HUES64 (cell line): ENCODE measurements around the gene TRIM52.

Experiments
- H3K27ac ChIP-seq: 2 replicates; pipeline ENCODE4 v1.7.0; 2013; ENCODE audit warnings: low read depth, low read length, inconsistent platforms
- H3K27me3 ChIP-seq: 2 replicates; pipeline ENCODE4 v1.6.1; 2013; ENCODE audit warnings: mild to moderate bottlenecking, low read length; ENCODE audit not compliant: insufficient read depth
- H3K36me3 ChIP-seq: 2 replicates; pipeline ENCODE4 v1.6.1; 2013; ENCODE audit warnings: mild to moderate bottlenecking, low read length; ENCODE audit not compliant: insufficient read depth
- H3K4me1 ChIP-seq: 2 replicates; pipeline ENCODE4 v1.6.1; 2013; ENCODE audit warnings: mild to moderate bottlenecking, low read length, moderate library complexity; ENCODE audit not compliant: insufficient read depth
- H3K4me3 ChIP-seq: 2 replicates; pipeline ENCODE4 v1.5.1; 2013; ENCODE audit warnings: mild to moderate bottlenecking, low read length, moderate library complexity
- H3K9ac ChIP-seq: 2 replicates; pipeline ENCODE4 v1.6.1; 2013; ENCODE audit warnings: mild to moderate bottlenecking, low read depth, low read length
- H3K9me3 ChIP-seq: 2 replicates; pipeline ENCODE4 v1.6.1; 2013; ENCODE audit warnings: low read depth, low read length; ENCODE audit not compliant: insufficient read depth
- WGBS: fragments of 150-250, 120-280 bp; methylation state at CpG from one replicate; pipeline ENCODE4 v1.1.7; 2013; ENCODE audit warnings: missing lambda C conversion rate; 5-methylcytosine and 5-hydroxymethylcytosine counted together

TRIM52 gene

DNA sequence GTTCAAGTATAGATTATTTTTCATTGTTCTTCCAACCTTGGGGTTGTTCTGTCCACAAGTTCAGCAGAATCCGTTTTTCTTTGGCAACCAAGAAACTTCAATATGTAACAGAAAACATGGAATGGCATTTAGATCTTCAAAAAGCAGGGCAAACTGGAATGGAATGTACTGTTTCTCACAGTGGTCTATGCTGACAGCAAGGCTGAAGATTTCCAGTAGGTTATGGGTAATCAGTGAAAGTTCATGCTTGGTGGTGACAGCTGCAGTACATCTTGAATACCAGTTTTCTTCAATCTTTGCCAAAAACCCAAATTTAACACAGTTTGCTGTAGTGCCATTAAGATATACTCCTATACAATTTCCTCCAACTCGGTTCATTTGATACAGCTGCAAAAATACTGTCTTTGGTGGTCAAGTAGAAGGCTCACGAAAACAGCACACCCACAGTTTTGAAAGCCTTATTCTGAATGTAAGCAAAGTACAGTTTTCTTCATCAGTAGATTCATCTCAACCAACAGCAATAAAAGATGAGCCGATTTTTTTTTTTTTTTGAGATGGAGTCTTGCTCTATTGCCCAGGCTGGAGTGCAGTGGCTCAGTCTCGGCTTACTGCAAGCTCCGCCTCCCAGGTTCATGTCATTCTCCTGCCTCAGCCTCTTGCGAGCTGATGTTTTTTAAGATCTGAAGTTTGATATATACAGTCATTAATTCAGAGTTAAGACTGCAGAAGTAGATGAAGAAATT is 4.9 kb downstream of the TRIM52 start:
- H3K4me3 ChIP-seq, result no peak overlapping the region
- no peak overlapping the region for H3K9ac ChIP-seq
- no peaks in the 10 kb centered on the region for H3K9me3 ChIP-seq
- peaks cover 51% of the 10 kb centered on the region for H3K36me3 ChIP-seq
- no peaks in the 10 kb centered on the region for H3K27me3 ChIP-seq
- no peak overlapping the region for H3K27ac ChIP-seq
- H3K4me1 ChIP-seq, result peaks cover 10% of the 10 kb centered on the region
- WGBS, result 94% methylated on average over 7 of the region's 7 CpGs

DNA sequence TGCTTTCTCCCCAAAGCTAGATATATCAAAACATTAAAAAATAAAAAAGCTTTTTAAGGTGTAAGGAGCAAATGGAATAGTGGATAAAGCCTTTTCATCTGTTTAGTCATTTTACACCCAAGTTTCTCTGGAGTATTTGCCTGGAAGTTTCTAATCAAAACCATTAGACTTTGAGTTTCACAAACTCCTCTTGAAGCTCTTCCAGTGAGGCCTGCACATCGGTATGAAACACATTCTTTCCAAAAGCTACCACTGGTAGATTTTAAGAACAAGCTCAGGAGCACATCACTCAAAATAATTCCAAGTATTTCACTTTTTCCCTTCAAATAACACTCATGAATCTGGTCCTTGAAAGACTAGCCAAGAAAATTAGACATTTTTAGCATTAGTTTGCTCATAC is 5.7 kb downstream of the TRIM52 start:
- Histone ChIP-seq H3K9ac (no peak overlapping the region), H3K4me3 (no peak overlapping the region), H3K27me3 (no peaks in the 10 kb centered on the region), H3K4me1 (peaks cover 10% of the 10 kb centered on the region), H3K27ac (no peak overlapping the region), H3K36me3 (peaks cover 57% of the 10 kb centered on the region), H3K9me3 (no peaks in the 10 kb centered on the region)
- 95% methylated on average over 1 of the region's 1 CpG for WGBS

DNA sequence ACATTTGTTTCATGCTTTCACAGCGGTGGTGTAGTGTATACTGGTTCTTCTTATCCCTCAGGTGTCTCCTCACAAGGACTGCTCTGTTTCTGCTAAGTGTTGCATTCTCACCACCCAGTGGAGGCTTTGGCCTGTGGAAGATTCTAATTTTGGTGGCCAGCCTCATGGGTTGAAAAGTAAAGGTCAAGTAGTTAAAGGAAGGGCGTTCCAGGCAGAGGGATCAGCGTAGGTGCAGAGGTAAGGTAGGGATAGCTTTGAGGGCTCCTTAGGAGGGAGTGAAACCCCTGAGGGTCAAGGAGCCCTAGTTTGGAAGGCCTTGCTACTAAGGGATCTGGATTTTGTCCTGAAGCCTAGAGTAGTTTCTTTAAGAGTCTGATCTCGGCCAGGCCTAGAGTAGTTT is 12.7 kb downstream of the TRIM52 start:
- no peaks in the 10 kb centered on the region for H3K27me3 ChIP-seq
- 0 out of 2 replicates have a peak, but pooled peaks cover 15% of the 10 kb centered on the region for H3K4me1 ChIP-seq
- H3K9me3 ChIP-seq, result no peaks in the 10 kb centered on the region
- peaks cover 42% of the 10 kb centered on the region for H3K36me3 ChIP-seq
- no peak overlapping the region for H3K27ac ChIP-seq
- H3K9ac ChIP-seq, result peak overlapping the region; percentile 65
- 76% methylated on average over 4 of the region's 4 CpGs for WGBS
- peak overlapping the region; percentile 77 for H3K4me3 ChIP-seq

DNA sequence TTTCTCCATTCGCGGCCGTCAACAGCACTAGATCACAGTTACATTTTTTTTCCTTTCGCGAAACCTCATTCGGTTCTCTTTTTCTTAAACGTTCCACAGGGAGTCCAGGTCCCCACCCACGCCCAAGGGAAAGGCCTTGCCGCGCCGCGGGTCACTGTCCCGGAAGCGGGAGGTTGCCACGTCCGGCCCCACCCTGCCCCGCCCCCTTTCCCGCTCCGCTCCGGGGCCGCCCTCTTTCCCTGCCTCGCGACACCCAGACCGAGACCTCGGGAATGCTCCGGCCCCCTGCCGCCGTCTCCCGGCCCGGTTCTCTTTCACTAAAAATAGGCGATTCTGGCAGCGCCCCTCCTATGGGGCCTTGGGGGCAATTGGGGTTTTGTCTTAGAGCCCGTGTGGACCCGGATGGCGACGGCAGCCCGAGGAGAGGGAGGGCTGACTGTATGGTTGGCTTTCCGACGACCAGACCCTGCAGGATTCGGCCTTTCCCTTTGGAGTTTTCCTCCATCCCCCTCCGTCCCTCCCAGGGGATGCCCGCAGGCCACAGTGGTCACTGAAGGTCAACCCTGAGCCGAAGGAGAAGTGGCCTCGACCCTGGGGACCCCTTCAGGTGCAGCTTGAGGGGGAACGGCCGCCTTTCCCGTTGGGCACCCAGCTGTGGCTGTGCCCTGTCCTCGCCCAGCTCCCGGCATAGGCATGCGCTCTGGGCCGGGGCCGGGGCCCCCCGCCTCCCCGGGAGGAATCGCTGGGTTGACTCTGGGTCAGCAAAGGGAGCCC is 14.5 kb downstream of the TRIM52 start:
- Histone ChIP-seq H3K4me3 (peak overlapping the region; percentile 77), H3K9ac (peak overlapping the region; percentile 99), H3K36me3 (peaks cover 43% of the 10 kb centered on the region), H3K27ac (peak overlapping the region; percentile 94), H3K9me3 (no peaks in the 10 kb centered on the region), H3K4me1 (peaks cover 23% of the 10 kb centered on the region; the same call in 1 of the 2 replicates), H3K27me3 (no peaks in the 10 kb centered on the region)
- WGBS, result 0% methylated on average over 55 of the region's 55 CpGs

DNA sequence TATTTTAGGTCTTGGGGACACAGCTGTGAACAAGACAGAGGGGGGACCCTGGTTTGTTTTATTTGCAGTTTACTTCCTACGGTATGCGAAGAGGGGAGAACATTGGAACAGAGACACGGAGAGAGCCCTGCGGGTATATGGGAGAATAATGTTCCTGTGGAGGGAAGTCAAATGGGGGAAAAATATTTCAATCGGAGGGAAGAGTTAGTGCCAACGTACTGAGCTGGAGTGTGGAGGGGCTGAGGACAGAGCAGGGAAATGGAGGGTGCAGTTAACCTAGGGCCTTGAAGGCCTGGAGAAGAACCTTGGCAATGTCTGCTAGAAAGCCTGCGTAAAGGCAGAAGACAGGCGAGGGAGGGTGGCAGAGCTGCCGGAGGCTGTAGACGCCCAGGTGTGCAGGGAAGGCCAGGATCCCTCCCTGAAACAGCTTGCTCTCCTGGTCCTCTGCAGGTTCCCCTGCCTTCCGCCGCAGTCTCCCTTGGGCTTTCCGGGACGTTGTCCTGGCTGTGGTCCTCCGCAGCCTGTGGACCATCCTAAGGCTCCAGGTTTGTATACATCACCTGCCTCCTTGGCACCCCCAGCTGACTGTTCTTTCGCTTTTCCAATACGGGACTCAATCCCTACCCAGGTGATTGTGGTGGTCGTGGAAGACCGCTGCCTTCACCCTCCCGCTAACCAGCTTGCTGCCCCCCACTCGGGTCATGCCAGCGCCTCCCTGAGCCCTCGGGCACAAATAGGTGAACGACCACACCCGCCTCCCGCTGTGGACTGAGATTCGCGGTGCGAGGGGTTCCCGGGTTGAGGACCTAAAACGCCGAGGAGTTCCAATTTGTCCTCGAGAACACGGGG is 15.3 kb downstream of the TRIM52 start:
- H3K27ac ChIP-seq, result peak overlapping the region; percentile 79
- no peaks in the 10 kb centered on the region for H3K27me3 ChIP-seq
- peak overlapping the region; percentile 77 for H3K4me3 ChIP-seq
- H3K36me3 ChIP-seq, result peaks cover 47% of the 10 kb centered on the region
- no peaks in the 10 kb centered on the region for H3K9me3 ChIP-seq
- peak overlapping the region; percentile 99 for H3K9ac ChIP-seq
- 22% methylated on average over 34 of the region's 34 CpGs for WGBS
- H3K4me1 ChIP-seq, result peaks cover 23% of the 10 kb centered on the region; the same call in 1 of the 2 replicates

DNA sequence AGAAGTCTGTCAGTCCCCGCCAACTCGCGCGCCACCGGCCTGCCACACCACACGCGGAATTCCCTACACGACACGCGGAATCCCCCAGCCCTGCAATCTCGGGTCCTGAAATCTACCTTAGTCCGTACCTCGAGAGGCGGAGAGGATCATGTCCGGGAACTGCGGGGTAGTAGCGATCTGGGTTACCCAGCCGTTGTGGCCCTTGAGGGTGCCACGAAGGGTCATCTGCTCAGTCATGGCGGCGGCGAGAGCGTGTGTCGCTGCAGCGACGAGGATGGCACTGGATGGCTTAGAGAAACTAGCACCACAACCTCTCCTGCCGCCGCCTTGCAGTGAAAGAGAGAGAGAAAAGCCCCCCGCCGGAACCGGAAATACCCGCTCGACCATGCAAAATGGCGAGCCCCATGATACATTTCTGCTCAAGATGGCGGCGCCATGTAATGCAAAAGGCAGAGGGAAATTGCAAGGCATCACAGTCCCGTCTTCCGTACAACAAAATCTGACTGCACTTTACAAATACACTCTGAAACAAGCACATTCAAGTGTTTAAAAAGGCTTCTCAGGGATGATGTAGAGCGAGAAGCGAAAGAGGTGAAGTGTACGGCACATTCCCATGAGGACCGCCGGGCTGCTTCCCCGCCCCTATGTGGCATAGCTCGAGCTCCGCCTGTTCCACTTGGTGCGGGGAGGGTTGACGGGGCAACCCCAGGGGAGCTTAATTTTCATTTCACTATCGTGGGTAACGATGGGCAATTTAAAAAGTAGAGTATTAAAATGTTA is 17.2 kb downstream of the TRIM52 start, which contains the start of gene RACK1:
Gene RACK1, minus strand, starts transcription at position 343 of the 780 bp plus-strand sequence. Its CDS starts 106 bp downstream, at position 237.
- H3K9ac ChIP-seq, result peak within 1 kb of the TSS; percentile 99
- under 1% methylated on average over 50 of the region's 50 CpGs for WGBS
- no peaks in the 10 kb centered on the region for H3K27me3 ChIP-seq
- H3K4me1 ChIP-seq, result peaks cover 18% of the 10 kb centered on the region; the same call in 1 of the 2 replicates
- no peaks in the 10 kb centered on the region for H3K9me3 ChIP-seq
- peak within 1 kb of the TSS; percentile 92 for H3K27ac ChIP-seq
- peaks cover 50% of the 10 kb centered on the region for H3K36me3 ChIP-seq
- peak within 1 kb of the TSS; percentile 77 for H3K4me3 ChIP-seq

DNA sequence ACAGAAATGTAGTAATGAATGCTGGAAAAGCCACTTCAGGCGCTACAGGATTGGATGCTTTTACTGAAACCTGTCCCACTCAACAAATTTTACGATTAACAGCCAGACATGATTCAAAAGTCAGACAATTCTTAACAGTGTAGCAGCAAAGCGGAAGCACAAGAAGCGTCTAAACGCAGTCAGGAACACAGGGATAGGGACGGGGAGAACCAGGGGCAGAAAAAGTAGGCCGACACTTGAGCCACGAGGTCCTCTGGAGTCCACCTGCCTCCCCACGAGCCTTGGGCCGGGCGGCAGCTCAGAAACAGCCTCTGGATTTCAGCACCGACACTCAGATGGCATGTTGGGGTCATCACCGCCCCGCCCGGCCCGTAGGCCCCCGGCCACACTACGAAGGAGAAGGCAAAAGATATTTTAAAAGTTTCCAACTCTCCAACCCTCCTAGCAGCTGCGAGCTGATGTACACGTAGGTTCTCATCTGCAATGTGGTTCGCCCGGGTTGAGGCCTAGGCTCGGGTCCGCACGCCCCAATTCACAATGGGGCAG is 17.9 kb downstream of the TRIM52 start:
- Histone ChIP-seq H3K9me3 (no peaks in the 10 kb centered on the region), H3K9ac (peak overlapping the region; percentile 99), H3K27ac (peak overlapping the region; percentile 92), H3K36me3 (peaks cover 54% of the 10 kb centered on the region), H3K27me3 (no peaks in the 10 kb centered on the region), H3K4me3 (peak overlapping the region; percentile 77), H3K4me1 (peaks cover 16% of the 10 kb centered on the region; the same call in 1 of the 2 replicates)
- WGBS, result under 1% methylated on average over 25 of the region's 25 CpGs

DNA sequence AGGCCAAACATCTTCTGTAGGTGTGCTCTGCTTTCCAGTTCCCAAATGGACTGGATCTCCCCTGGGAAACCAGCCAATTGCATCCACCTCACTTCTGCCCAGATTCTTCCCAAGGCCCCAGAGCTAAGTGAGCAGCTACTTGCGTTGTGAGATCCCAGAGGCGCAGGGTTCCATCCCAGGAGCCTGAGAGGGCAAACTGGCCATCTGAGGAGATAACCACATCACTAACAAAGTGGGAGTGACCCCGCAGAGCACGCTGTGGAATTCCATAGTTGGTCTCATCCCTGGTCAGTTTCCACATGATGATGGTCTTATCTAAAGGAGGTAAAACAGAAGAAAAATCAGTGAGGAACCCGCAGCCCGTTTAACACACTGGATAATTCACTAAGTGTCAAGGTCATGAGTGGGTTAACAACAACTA is 18.9 kb downstream of the TRIM52 start:
- Histone ChIP-seq H3K9me3 (no peaks in the 10 kb centered on the region), H3K27ac (peak overlapping the region; percentile 92), H3K36me3 (peaks cover 61% of the 10 kb centered on the region), H3K27me3 (no peaks in the 10 kb centered on the region), H3K4me3 (peak overlapping the region; percentile 77), H3K9ac (peak overlapping the region; percentile 99), H3K4me1 (peaks cover 14% of the 10 kb centered on the region; the same call in 1 of the 2 replicates)
- WGBS, result 60% methylated on average over 6 of the region's 6 CpGs

DNA sequence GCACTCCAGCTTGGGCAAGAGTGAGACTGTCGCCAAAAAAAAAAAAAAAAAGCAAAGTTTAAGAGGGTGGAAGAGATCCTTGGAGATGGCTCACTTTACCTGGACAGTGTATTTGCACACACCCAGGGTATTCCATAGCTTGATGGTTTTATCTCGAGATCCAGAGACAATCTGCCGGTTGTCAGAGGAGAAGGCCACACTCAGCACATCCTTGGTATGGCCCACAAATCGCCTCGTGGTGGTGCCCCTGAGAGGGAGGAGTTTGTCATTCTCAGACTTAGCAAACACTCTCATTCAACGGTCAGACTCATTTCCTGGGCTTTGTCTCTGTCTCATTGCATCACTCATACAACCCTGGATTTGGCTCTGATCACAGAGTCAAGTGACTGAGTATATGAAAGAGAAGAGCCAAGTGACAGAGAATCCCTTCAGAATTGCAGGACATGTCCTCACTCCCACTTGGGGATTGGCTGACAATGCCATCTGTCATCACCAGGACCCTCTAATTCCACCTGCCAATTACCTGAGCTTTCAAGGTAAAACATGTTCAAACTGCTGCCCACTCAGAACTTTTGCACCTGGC is 19.5 kb downstream of the TRIM52 start:
- H3K4me1 ChIP-seq, result peaks cover 14% of the 10 kb centered on the region; the same call in 1 of the 2 replicates
- peak overlapping the region; percentile 92 for H3K27ac ChIP-seq
- H3K4me3 ChIP-seq, result peak overlapping the region; percentile 77
- peaks cover 66% of the 10 kb centered on the region for H3K36me3 ChIP-seq
- 80% methylated on average over 6 of the region's 6 CpGs for WGBS
- no peaks in the 10 kb centered on the region for H3K27me3 ChIP-seq
- H3K9me3 ChIP-seq, result no peaks in the 10 kb centered on the region
- peak overlapping the region; percentile 99 for H3K9ac ChIP-seq
